Osteocyte (in vitro differentiated cells): Measurements from ENCODE around the gene SEC61G. TPM values are rescaled to one million over a fixed set of nuclear protein-coding genes. Genes with fewer than 3 reads are reported as not detected.

Experiments
- DNase-seq: peaks from one replicate; pipeline ENCODE4 v3.0.0; 2021; ENCODE audit warnings: mixed read lengths; ENCODE audit not compliant: unreplicated experiment; ENCODE audit errors: extremely low spot score
- H3K27ac Mint-ChIP-seq: one replicate; pipeline ENCODE4 v1.8.0; 2021; ENCODE audit warnings: mild to moderate bottlenecking, mixed read lengths; ENCODE audit not compliant: unreplicated experiment
- H3K27me3 Mint-ChIP-seq: one replicate; pipeline ENCODE4 v1.8.0; 2021; ENCODE audit warnings: mixed read lengths; ENCODE audit not compliant: unreplicated experiment
- H3K36me3 Mint-ChIP-seq: one replicate; pipeline ENCODE4 v1.8.0; 2021; ENCODE audit warnings: mixed read lengths; ENCODE audit not compliant: unreplicated experiment
- H3K4me1 Mint-ChIP-seq: one replicate; pipeline ENCODE4 v1.8.0; 2021; ENCODE audit warnings: mixed read lengths; ENCODE audit not compliant: unreplicated experiment
- H3K4me3 Mint-ChIP-seq: one replicate; pipeline ENCODE4 v1.8.0; 2021; ENCODE audit warnings: mild to moderate bottlenecking, moderate library complexity, mixed read lengths; ENCODE audit not compliant: unreplicated experiment
- H3K9me3 Mint-ChIP-seq: one replicate; pipeline ENCODE4 v1.8.0; 2021; ENCODE audit warnings: mixed read lengths; ENCODE audit not compliant: unreplicated experiment
- total RNA-seq: library from RNA; stranded (reverse); gene quantifications from 2 replicates; pipeline ENCODE4 v1.2.1, GENCODE V29; 2021
- TF ChIP-seq, protein P1 (sequence below): fragments of 200-600 bp; sonication (generic); IDR thresholded peaks from 2 replicates; pipeline ENCODE4 v1.5.0; 2021; ENCODE audit warnings: antibody characterized with exemption, mild to moderate bottlenecking, moderate library complexity

Gene SEC61G
- total RNA-seq, 1 donor from 2014 or later = 120 TPM

DNA sequence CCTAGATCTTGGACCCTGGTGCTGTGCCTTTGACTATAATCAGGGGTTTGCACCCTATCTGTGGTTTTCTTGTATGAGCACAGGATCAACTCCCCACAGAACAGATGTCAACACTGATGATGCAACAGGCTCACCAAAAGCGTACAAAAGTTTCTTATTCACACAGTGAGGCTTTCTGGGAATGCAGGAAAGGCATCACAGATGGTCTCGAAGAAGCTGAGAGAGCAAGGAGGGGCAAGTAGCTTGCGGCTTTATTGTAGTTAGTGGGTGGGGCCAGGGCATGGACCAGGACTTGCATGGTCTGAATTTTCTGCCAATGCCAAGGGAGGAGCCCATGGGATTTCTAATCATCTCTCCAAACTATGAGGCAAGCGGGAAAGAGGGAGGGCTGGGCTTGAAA, 46.2 kb downstream of the SEC61G start:
- no peaks in the 10 kb centered on the region for H3K4me1 Mint-ChIP-seq
- H3K4me3 Mint-ChIP-seq = no peak overlapping the region
- peaks cover 4% of the 10 kb centered on the region for H3K27me3 Mint-ChIP-seq
- H3K9me3 Mint-ChIP-seq = peaks cover 11% of the 10 kb centered on the region
- no peak for DNase-seq
- H3K27ac Mint-ChIP-seq = no peak overlapping the region
- TF ChIP-seq, protein P1, sequence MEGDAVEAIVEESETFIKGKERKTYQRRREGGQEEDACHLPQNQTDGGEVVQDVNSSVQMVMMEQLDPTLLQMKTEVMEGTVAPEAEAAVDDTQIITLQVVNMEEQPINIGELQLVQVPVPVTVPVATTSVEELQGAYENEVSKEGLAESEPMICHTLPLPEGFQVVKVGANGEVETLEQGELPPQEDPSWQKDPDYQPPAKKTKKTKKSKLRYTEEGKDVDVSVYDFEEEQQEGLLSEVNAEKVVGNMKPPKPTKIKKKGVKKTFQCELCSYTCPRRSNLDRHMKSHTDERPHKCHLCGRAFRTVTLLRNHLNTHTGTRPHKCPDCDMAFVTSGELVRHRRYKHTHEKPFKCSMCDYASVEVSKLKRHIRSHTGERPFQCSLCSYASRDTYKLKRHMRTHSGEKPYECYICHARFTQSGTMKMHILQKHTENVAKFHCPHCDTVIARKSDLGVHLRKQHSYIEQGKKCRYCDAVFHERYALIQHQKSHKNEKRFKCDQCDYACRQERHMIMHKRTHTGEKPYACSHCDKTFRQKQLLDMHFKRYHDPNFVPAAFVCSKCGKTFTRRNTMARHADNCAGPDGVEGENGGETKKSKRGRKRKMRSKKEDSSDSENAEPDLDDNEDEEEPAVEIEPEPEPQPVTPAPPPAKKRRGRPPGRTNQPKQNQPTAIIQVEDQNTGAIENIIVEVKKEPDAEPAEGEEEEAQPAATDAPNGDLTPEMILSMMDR = no peak
- H3K36me3 Mint-ChIP-seq = no peaks in the 10 kb centered on the region

DNA sequence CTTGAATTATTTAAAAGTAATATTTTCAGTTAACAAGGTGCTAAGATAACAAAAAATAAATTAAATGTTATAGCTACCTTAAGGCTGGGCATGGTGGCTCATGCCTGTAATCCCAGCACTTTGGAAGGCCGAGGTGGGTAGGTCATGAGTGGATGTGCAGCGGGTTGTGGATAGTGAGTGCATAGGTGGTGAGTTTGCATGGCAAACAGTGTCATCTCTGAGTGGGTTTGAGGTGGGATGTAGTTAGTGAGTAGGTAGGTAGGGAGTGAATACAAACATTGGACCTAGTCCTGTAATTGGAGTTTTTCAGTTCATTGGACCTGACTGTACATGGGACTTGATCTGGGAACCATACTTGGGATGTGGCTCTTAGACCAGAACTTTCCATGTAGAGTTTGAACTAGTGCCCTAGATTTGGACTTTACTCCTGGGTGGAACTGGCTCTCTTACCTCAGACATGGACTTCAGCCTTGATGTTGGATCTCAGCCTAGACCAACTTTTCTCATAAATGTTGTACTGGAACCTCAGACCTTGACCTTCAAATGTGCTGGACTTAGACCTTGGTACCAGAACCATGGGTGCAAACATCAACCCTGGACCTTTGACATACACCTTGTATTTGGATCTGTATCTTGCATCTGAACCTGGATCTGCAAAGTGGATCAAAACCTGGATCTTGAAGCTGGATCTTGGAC, 47.0 kb downstream of the SEC61G start:
- Mint-ChIP-seq H3K4me3 (no peak overlapping the region), H3K27me3 (peaks cover 4% of the 10 kb centered on the region), H3K36me3 (no peaks in the 10 kb centered on the region), H3K9me3 (peaks cover 5% of the 10 kb centered on the region), H3K4me1 (no peaks in the 10 kb centered on the region), H3K27ac (no peak overlapping the region)
- TF ChIP-seq, protein P1 = no peak
- DNase-seq = no peak

DNA sequence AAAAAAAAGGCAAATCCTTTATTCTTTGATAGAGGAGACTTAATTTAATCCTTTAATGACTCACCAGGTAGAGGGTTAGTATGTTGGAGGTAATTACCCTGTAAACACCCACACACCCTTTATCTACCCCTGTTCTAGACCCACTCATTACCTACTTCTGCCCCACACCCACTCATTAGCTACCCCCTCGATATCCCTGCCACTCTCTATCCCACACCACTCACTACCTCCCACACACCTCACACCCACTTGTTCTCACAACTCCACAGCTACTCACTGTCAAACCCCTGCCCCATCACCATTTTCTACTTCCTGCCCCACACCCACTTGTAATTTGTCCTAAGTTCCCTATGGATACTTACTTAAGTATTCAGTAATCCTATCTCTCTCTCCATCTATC, 49.7 kb downstream of the SEC61G start:
- Mint-ChIP-seq H3K27ac (no peak overlapping the region), H3K4me1 (peaks cover 3% of the 10 kb centered on the region), H3K27me3 (peaks cover 7% of the 10 kb centered on the region), H3K9me3 (peaks cover 5% of the 10 kb centered on the region), H3K36me3 (no peaks in the 10 kb centered on the region), H3K4me3 (no peak overlapping the region)
- TF ChIP-seq, protein P1 = no peak
- no peak for DNase-seq

DNA sequence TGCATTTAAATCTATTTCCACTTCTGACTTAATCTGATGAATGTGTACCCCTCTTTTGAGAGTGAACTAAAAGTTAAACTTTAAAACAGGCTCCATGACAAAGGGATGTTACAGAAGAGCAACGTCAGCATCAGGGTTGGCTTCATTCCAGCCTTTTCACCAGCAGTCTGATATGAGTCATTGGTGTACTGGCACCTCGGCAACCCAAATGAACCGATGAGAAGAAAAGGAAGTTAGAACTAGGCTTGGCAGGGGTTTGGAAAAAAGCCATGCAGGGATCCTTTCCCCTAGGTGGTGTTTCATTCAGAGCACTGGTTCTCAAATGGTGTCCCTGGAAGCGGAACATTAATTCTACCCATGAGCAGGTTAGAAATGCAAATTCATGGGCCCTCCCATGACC, 53.6 kb downstream of the SEC61G start:
- no peaks in the 10 kb centered on the region for H3K36me3 Mint-ChIP-seq
- no peak overlapping the region for H3K4me3 Mint-ChIP-seq
- TF ChIP-seq, protein P1 = no peak
- peaks cover 5% of the 10 kb centered on the region for H3K9me3 Mint-ChIP-seq
- H3K27me3 Mint-ChIP-seq = peaks cover 15% of the 10 kb centered on the region
- peaks cover 3% of the 10 kb centered on the region for H3K4me1 Mint-ChIP-seq
- DNase-seq = no peak
- no peak overlapping the region for H3K27ac Mint-ChIP-seq

DNA sequence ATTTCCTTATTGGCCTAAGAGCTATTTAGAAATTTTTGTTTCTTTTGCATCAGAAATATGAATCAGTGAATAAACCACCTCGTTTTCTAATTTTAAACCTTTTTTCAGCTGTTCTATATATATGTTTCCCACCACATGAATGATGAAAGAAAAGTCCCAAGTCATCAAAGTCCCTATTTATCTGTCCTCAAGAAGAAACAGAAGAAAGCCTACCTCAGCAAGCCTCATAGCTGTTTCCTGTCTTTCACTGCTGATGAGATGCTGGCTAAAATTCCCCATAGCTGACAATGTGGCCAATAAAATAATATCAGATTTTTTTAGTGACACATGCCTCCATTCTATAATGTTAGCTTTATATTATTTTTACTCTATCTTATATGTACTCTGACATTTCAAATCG, 54.2 kb downstream of the SEC61G start:
- no peaks in the 10 kb centered on the region for H3K36me3 Mint-ChIP-seq
- peaks cover 5% of the 10 kb centered on the region for H3K9me3 Mint-ChIP-seq
- H3K4me3 Mint-ChIP-seq = no peak overlapping the region
- TF ChIP-seq, protein P1 = no peak
- no peak overlapping the region for H3K27ac Mint-ChIP-seq
- H3K4me1 Mint-ChIP-seq = peaks cover 3% of the 10 kb centered on the region
- H3K27me3 Mint-ChIP-seq = peaks cover 18% of the 10 kb centered on the region
- DNase-seq = no peak

Other genes starting within 250 kb of the SEC61G start
- gene VSTM2A, start 216.8 kb downstream of the SEC61G start, total RNA-seq = not detected in 2 replicates